ENCODE data around the gene TGFBR3L. TPM values are rescaled to one million over a fixed set of nuclear protein-coding genes. Genes with fewer than 3 reads are reported as not detected.

TGFBR3L gene
- total and polyA plus RNA-seq, 2 of the 13 experiments (the other 11 are each of a cell fraction or from before 2014, with no cell fraction given), result 0.20 to 1.0 TPM

DNA sequence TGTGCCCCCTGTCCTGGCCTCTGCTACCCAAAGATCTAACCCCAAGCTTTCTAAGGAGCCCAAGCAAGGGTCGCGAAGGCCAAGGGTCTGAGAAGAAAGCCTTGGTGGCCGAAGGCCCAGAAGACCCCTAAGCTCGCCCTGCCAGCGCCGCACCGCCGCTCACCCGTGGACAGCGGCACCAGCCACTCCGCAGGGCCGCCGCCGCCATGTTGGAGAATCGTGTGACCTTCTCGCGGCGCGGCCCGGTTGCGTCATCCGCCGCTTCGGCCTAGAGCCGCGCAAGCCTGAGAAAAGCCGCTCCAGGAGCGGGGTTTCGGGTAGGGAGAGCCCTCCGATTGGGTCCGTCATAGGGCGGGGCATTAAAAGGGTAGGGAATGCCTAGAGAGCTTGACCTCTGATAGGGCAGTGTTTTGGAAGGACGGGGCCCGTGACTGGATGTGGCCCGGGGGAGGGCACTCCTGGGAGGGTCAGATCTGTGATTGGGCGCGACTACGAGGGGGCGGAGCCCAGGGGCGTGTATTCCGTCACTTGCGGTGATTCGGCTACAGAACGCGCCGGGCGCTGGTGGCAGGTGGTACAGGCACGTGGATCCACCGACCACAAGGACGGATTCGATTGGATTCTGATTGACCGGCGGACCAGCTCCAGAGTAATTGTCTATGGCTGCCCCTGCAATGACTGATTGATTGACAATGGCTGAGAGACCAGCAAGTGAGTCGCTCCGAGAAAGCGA lies 29.0 kb downstream of the TGFBR3L start, which contains the start of gene TIMM44 (continued):
- TF ChIP-seq HNF4A (CRISPR knock-in tag; IDR thresholded peaks at IDR 0.05) (no peak; the same call in none of the 2 replicates), U2AF1 (optimal IDR thresholded peaks at IDR 0.05; ENCODE audit: low read depth, low read length) (no peak), IKZF1 (IDR thresholded peaks at IDR 0.05) (no peak), YEATS4 (CRISPR knock-in tag; IDR thresholded peaks at IDR 0.05; ENCODE audit: borderline replicate concordance) (peak; percentile 96), ADNP (CRISPR knock-in tag; IDR thresholded peaks at IDR 0.05) (no peak), ZXDC (CRISPR knock-in tag; IDR thresholded peaks at IDR 0.05) (no peak), ZNF44 (CRISPR knock-in tag; IDR thresholded peaks at IDR 0.05) (no peak), ZSCAN29 (CRISPR knock-in tag; conservative IDR thresholded peaks at IDR 0.05) (no peak), ZBTB7B (CRISPR knock-in tag; IDR thresholded peaks at IDR 0.05) (no peak; the same call in 1 of the 2 replicates), GZF1 (CRISPR knock-in tag; IDR thresholded peaks at IDR 0.05) (no peak), TMF1 (CRISPR knock-in tag; IDR thresholded peaks at IDR 0.05; ENCODE audit: low read depth) (peak; percentile 89), NFYC (CRISPR knock-in tag; IDR thresholded peaks at IDR 0.05) (peak; percentile 90), SALL1 (CRISPR knock-in tag; IDR thresholded peaks at IDR 0.05) (peak; percentile 78), ZNF205 (CRISPR knock-in tag; IDR thresholded peaks at IDR 0.05) (no peak), MTF1 (CRISPR knock-in tag; IDR thresholded peaks at IDR 0.05) (no peak)
- TF ChIP-seq, protein P1, sequence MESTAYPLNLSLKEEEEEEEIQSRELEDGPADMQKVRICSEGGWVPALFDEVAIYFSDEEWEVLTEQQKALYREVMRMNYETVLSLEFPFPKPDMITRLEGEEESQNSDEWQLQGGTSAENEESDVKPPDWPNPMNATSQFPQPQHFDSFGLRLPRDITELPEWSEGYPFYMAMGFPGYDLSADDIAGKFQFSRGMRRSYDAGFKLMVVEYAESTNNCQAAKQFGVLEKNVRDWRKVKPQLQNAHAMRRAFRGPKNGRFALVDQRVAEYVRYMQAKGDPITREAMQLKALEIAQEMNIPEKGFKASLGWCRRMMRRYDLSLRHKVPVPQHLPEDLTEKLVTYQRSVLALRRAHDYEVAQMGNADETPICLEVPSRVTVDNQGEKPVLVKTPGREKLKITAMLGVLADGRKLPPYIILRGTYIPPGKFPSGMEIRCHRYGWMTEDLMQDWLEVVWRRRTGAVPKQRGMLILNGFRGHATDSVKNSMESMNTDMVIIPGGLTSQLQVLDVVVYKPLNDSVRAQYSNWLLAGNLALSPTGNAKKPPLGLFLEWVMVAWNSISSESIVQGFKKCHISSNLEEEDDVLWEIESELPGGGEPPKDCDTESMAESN (CRISPR knock-in tag; conservative IDR thresholded peaks at IDR 0.05), result peak; percentile 72
- TF ChIP-seq, protein P2, sequence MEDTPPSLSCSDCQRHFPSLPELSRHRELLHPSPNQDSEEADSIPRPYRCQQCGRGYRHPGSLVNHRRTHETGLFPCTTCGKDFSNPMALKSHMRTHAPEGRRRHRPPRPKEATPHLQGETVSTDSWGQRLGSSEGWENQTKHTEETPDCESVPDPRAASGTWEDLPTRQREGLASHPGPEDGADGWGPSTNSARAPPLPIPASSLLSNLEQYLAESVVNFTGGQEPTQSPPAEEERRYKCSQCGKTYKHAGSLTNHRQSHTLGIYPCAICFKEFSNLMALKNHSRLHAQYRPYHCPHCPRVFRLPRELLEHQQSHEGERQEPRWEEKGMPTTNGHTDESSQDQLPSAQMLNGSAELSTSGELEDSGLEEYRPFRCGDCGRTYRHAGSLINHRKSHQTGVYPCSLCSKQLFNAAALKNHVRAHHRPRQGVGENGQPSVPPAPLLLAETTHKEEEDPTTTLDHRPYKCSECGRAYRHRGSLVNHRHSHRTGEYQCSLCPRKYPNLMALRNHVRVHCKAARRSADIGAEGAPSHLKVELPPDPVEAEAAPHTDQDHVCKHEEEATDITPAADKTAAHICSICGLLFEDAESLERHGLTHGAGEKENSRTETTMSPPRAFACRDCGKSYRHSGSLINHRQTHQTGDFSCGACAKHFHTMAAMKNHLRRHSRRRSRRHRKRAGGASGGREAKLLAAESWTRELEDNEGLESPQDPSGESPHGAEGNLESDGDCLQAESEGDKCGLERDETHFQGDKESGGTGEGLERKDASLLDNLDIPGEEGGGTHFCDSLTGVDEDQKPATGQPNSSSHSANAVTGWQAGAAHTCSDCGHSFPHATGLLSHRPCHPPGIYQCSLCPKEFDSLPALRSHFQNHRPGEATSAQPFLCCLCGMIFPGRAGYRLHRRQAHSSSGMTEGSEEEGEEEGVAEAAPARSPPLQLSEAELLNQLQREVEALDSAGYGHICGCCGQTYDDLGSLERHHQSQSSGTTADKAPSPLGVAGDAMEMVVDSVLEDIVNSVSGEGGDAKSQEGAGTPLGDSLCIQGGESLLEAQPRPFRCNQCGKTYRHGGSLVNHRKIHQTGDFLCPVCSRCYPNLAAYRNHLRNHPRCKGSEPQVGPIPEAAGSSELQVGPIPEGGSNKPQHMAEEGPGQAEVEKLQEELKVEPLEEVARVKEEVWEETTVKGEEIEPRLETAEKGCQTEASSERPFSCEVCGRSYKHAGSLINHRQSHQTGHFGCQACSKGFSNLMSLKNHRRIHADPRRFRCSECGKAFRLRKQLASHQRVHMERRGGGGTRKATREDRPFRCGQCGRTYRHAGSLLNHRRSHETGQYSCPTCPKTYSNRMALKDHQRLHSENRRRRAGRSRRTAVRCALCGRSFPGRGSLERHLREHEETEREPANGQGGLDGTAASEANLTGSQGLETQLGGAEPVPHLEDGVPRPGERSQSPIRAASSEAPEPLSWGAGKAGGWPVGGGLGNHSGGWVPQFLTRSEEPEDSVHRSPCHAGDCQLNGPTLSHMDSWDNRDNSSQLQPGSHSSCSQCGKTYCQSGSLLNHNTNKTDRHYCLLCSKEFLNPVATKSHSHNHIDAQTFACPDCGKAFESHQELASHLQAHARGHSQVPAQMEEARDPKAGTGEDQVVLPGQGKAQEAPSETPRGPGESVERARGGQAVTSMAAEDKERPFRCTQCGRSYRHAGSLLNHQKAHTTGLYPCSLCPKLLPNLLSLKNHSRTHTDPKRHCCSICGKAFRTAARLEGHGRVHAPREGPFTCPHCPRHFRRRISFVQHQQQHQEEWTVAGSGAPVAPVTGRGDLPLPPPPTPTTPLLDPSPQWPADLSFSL (CRISPR knock-in tag; IDR thresholded peaks at IDR 0.05), result no peak
- TF ChIP-seq, protein P3, sequence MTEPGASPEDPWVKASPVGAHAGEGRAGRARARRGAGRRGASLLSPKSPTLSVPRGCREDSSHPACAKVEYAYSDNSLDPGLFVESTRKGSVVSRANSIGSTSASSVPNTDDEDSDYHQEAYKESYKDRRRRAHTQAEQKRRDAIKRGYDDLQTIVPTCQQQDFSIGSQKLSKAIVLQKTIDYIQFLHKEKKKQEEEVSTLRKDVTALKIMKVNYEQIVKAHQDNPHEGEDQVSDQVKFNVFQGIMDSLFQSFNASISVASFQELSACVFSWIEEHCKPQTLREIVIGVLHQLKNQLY (CRISPR knock-in tag; IDR thresholded peaks at IDR 0.05), result no peak

All from HepG2 (cell line).